GM12864 (cell line): Measurements from ENCODE around the gene DKK2.

ENCODE experiments used
- DNase-seq: peaks from one replicate; pipeline ENCODE4 v3.0.0-alpha.2; 2011; ENCODE audit warnings: low read depth
- H3K4me3 ChIP-seq: 2 replicates; pipeline ENCODE4 v1.5.1; 2011; ENCODE audit warnings: mild to moderate bottlenecking, low read depth, low read length, control low read depth
- CTCF ChIP-seq: IDR thresholded peaks from 2 replicates; pipeline ENCODE4 v1.5.1; 2011; ENCODE audit warnings: low read depth, mild to moderate bottlenecking, moderate library complexity, low read length, control low read depth, inconsistent platforms; ENCODE audit errors: missing control alignments

Gene DKK2

GRCh38 chr4:107066621-107067020, 30.5 kb upstream of the DKK2 start:
- no peak overlapping the region for H3K4me3 ChIP-seq
- no peak for TF ChIP-seq CTCF
- no peak for DNase-seq

GRCh38 chr4:107065201-107065600, 29.1 kb upstream of the DKK2 start:
- no peak overlapping the region for H3K4me3 ChIP-seq
- no peak for TF ChIP-seq CTCF
- no peak for DNase-seq

GRCh38 chr4:107060388-107060787, 24.3 kb upstream of the DKK2 start:
- H3K4me3 ChIP-seq: no peak overlapping the region
- no peak for DNase-seq
- TF ChIP-seq CTCF: no peak

GRCh38 chr4:107058828-107059227, 22.7 kb upstream of the DKK2 start:
- TF ChIP-seq CTCF: no peak
- no peak for DNase-seq
- no peak overlapping the region for H3K4me3 ChIP-seq

GRCh38 chr4:107050525-107051135, 14.5 kb upstream of the DKK2 start:
- no peak for DNase-seq
- H3K4me3 ChIP-seq: no peak overlapping the region
- peak; percentile 62 for TF ChIP-seq CTCF

- no peak for TF ChIP-seq CTCF
- no peak overlapping the region for H3K4me3 ChIP-seq
- no peak for DNase-seq
These were observed 10.1 kb upstream of the DKK2 start for GRCh38 chr4:107046261-107046660.

GRCh38 chr4:107044170-107044569, 8.1 kb upstream of the DKK2 start:
- TF ChIP-seq CTCF: no peak
- no peak overlapping the region for H3K4me3 ChIP-seq
- no peak for DNase-seq
